AG04450 (cell line): Measurements from ENCODE around the gene LRMDA. TPM values are rescaled to one million over a fixed set of nuclear protein-coding genes. Genes with fewer than 3 reads are reported as not detected.

Source experiments
- CTCF ChIA-PET: fragments of 300-600, 350-600 bp; formaldehyde crosslinking; extraction: SDS; loops from one replicate; lab custom pipeline; 2022; ENCODE audit warnings: antibody characterized with exemption, inconsistent platforms; lab: Charles Lee
- POLR2A ChIA-PET: fragments of 350-600 bp; formaldehyde crosslinking; extraction: SDS; loops from one replicate; lab custom pipeline; 2021; ENCODE audit warnings: antibody characterized with exemption, inconsistent platforms; lab: Yijun Ruan, JAX
- DNase-seq: peaks from one replicate; pipeline ENCODE4 v3.0.0-alpha.2; 2011; ENCODE audit warnings: low read depth, low spot score
- H3K27ac ChIP-seq: one replicate; pipeline ENCODE4 v1.5.1; 2012; ENCODE audit warnings: low read depth, low read length, control low read depth
- H3K27me3 ChIP-seq: one replicate; pipeline ENCODE4 v1.6.0; 2012; ENCODE audit warnings: low read length; ENCODE audit not compliant: control insufficient read depth, insufficient read depth
- H3K4me3 ChIP-seq: 2 replicates; pipeline ENCODE4 v1.5.1; 2011; ENCODE audit warnings: mild to moderate bottlenecking, low read depth, low read length, control low read depth
- H3K9me3 ChIP-seq: 2 replicates; pipeline ENCODE4 v1.5.1; 2012; ENCODE audit warnings: low read length; ENCODE audit not compliant: control insufficient read depth, insufficient read depth
- polyA plus RNA-seq: library from polyadenylated mRNA; depleted of rRNA; stranded (reverse); fragments of >200 nt; gene quantifications from 2 replicates; pipeline ENCODE4 v1.2.3, GENCODE V29; 2011
- TF ChIP-seq, protein P1 (sequence below): IDR thresholded peaks from 2 replicates; pipeline ENCODE4 v1.5.1; 2011; ENCODE audit warnings: low read depth, low read length, control low read depth, inconsistent platforms

The LRMDA gene
- polyA plus RNA-seq, 1 experiment = 0.12 TPM

DNA sequence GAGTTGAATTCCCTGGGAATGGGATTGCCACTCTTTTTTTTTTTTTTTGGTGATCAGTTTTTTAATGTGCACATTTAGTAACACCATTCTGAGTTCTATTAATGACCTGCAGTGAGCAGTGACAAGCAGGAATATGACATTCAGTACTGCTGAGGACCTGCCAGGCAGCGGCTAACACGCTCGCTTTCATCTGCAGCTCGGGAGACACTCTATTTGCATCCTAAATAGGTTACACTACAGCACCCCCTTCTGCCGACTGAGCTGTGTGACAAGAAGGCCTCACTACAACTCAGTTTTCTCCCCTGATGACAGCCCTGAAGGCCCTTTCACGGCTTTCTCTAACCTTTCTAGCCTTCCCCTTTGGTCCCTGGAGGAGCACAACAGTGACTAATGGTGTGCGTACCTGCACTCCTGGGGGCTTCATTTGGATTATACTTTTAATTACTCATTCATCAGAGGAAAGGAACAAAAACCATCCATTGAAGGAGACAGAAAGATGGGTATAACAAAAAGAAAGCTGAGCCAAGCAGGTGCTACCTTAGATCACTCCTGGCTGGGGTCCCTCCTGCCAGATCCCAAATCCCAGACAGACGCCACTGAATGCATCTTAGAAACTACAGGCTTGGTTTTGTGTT lies 872.4 kb downstream of the LRMDA start:
- TF ChIP-seq, protein P1, sequence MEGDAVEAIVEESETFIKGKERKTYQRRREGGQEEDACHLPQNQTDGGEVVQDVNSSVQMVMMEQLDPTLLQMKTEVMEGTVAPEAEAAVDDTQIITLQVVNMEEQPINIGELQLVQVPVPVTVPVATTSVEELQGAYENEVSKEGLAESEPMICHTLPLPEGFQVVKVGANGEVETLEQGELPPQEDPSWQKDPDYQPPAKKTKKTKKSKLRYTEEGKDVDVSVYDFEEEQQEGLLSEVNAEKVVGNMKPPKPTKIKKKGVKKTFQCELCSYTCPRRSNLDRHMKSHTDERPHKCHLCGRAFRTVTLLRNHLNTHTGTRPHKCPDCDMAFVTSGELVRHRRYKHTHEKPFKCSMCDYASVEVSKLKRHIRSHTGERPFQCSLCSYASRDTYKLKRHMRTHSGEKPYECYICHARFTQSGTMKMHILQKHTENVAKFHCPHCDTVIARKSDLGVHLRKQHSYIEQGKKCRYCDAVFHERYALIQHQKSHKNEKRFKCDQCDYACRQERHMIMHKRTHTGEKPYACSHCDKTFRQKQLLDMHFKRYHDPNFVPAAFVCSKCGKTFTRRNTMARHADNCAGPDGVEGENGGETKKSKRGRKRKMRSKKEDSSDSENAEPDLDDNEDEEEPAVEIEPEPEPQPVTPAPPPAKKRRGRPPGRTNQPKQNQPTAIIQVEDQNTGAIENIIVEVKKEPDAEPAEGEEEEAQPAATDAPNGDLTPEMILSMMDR = peak; percentile 62
- no peaks in the 10 kb centered on the region for H3K27me3 ChIP-seq
- no peaks in the 10 kb centered on the region for H3K9me3 ChIP-seq
- H3K27ac ChIP-seq = no peak overlapping the region
- DNase-seq = peak; percentile 21
- POLR2A ChIA-PET = interaction anchor here (0.7 to 1.5 kb wide), 3 partner anchors 50 to 278 kb away, joined by 3 to 11 read pairs (median 6); no protein-coding TSS in a partner anchor
- CTCF ChIA-PET = interaction anchor here (0.5 to 1.7 kb wide), 11 partner anchors 9 to 903 kb away, joined by 3 to 8 read pairs (median 3); partner anchors contain the start of gene ZNF503
- no peak overlapping the region for H3K4me3 ChIP-seq

DNA sequence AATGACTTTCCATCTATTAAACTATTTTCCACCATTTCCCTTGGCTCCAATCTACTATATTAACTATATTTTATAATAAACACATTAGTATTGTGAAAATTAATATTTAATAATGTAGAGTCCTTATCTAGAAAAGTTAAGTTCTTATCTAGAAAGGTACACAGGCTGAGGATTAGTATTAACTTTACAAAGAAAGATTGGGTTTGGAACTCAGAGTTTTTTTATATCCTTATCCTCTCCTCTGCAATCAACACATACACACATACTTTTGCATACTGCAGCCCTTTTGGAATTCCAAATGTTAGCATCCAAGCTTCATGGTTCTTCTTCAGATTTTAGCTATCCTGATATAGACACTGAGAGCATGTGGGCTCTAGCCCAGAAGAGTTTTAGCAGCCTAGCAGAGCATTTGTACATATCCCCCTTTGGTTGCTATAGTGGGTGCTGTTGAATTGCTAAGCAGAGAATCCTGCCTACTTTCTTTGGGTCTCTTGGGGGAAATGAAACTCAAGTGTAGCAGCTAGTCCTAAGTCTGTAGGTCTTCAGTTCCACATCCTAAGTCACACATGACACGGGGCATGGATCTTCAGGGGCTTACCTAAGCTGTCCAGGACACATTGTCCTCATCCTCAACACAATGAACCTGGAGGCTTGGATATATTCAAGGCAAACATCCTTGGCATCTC lies 874.6 kb downstream of the LRMDA start:
- H3K27me3 ChIP-seq = no peaks in the 10 kb centered on the region
- POLR2A ChIA-PET = interaction anchor here (0.5 to 1.1 kb wide), 3 partner anchors 24 to 1186 kb away, joined by 3 to 4 read pairs (median 3); no protein-coding TSS in a partner anchor
- CTCF ChIA-PET = no interaction called here
- H3K27ac ChIP-seq = no peak overlapping the region
- H3K9me3 ChIP-seq = no peaks in the 10 kb centered on the region
- no peak for DNase-seq
- no peak overlapping the region for H3K4me3 ChIP-seq
- TF ChIP-seq, protein P1 = no peak

DNA sequence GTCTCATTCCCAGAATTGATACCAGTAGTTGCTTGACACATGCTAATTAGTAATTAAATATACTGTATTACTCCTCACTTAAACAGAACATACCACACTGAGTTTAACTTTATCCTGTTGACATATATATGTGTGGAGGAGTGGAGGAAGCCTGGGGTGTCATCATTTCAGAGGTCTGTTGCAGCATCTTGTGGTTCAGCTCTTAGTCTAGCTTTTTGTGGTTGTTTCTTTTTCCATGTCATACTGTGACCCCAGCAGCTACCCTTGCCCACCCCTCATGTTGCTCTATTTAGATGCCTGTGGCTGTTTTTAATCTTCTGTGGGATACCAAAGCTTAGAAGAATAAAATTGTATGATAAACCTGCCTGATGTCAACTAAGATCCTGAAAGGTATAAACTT lies 875.4 kb downstream of the LRMDA start:
- CTCF ChIA-PET = no interaction called here
- H3K9me3 ChIP-seq = no peaks in the 10 kb centered on the region
- no peak overlapping the region for H3K4me3 ChIP-seq
- no peak overlapping the region for H3K27ac ChIP-seq
- TF ChIP-seq, protein P1 = no peak
- no peaks in the 10 kb centered on the region for H3K27me3 ChIP-seq
- DNase-seq = no peak
- POLR2A ChIA-PET = interaction anchor here (0.5 to 1.1 kb wide), 2 partner anchors 25 to 1186 kb away, joined by 3 to 4 read pairs; no protein-coding TSS in a partner anchor

DNA sequence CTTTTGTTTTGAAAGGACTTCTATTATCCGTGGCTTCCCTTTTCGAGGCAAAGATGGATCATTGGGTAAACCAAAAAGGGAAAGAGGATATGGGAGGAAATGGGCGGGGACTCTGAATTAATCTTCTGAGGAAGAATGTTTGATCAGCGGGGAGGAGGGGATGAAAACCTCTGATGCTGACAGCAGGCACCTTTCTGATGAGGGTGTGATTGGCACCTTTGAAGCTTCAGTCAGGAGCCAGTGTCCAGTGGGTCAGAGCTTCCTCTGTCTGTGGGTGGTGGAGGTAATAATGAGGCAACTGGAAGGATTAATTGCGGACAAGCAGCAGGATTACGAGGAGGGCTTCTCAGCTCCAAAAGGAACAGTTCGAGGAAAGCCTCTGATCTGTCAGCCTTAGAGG lies 877.6 kb downstream of the LRMDA start:
- Histone ChIP-seq H3K27me3 (no peaks in the 10 kb centered on the region), H3K4me3 (no peak overlapping the region), H3K9me3 (no peaks in the 10 kb centered on the region), H3K27ac (no peak overlapping the region)
- TF ChIP-seq, protein P1 = no peak
- no peak for DNase-seq
- POLR2A ChIA-PET = no interaction called here
- CTCF ChIA-PET = no interaction called here
